Transverse colon (tissue), 4 donors: ENCODE data around the gene ARFGAP3. TPM values are rescaled to one million over a fixed set of nuclear protein-coding genes. Genes with fewer than 3 reads are reported as not detected.

Experiments used
- DNase-seq: peaks from one replicate; pipeline ENCODE4 v3.0.0-alpha.2; 2019
- H3K27ac ChIP-seq, 4 donors: fragments of 200-600 bp; sonication (generic); 2 replicates each; pipeline ENCODE4 v1.5.1; 2016 to 2018; ENCODE audit warnings: inconsistent platforms in 4 of 4
- H3K27me3 ChIP-seq: fragments of 200-600 bp; sonication (generic); 2 replicates; pipeline ENCODE4 v1.5.1; 2017; ENCODE audit warnings: inconsistent platforms
- H3K36me3 ChIP-seq, 4 donors: fragments of 200-600 bp; sonication (generic); 2 replicates each; pipeline ENCODE4 v1.5.1; 2017 to 2019; ENCODE audit warnings: inconsistent platforms in 4 of 4
- H3K4me1 ChIP-seq, 4 donors: fragments of 200-600 bp; sonication (generic); 2 replicates each; pipeline ENCODE4 v1.5.1; 2017 to 2020; ENCODE audit warnings: inconsistent platforms in 4 of 4
- H3K4me3 ChIP-seq, 4 donors: fragments of 200-600 bp; sonication (generic); 1 replicate in 1 of 4; 2 replicates in 3 of 4; pipeline versions ENCODE4 v1.5.1 to v1.6.1; 2017 to 2019; ENCODE audit warnings: inconsistent platforms in 4 of 4
- H3K9me3 ChIP-seq, 2 donors: fragments of 200-600 bp; sonication (generic); 2 replicates each; pipeline ENCODE4 v1.5.1; 2017 to 2019; ENCODE audit warnings: inconsistent platforms in 2 of 2
- EP300 ChIP-seq: sonication (generic); formaldehyde crosslinking; IDR thresholded peaks from one replicate; pipeline ENCODE4 v1.6.1; 2017; ENCODE audit warnings: antibody characterized with exemption, low read depth
- POLR2A ChIP-seq: fragments of 450-650 bp; IDR thresholded peaks from one replicate; pipeline ENCODE4 v1.6.1; 2016; ENCODE audit warnings: antibody characterized with exemption, mild to moderate bottlenecking, moderate library complexity
- POLR2AphosphoS5 ChIP-seq, 3 donors: sonication (generic); formaldehyde crosslinking; IDR thresholded peaks; one replicate each; pipeline ENCODE4 v1.6.1; 2016; ENCODE audit warnings: antibody characterized with exemption in 3 of 3
- WGBS, 2 donors: methylation state at CpG; one replicate each; pipeline ENCODE4 v1.1.5; 2018; ENCODE audit warnings: low coverage in 1 of 2; 5-methylcytosine and 5-hydroxymethylcytosine counted together
- in situ Hi-C, 4 donors: fragments of 200-750 bp; cut with MboI; loops; one replicate each; pipeline versions ENCODE4 v1.15.0 to v1.15.1; 2017; ENCODE audit warnings: low sequenced_read_pairs in 3 of 4, low pct_ligation_motif_present in 1 of 4, low pct_unique_long_range_greater_than_20kb in 1 of 4
- intact Hi-C: fragments of 100-400 bp; cut with DNase I; formaldehyde crosslinking; loops from one replicate; pipeline ENCODE4 v1.15.1; 2023; ENCODE audit warnings: low total_unique reads
- total RNA-seq, 4 donors: library from RNA; depleted of rRNA; stranded (reverse); fragments of >200 nt; gene quantifications; one replicate each; pipeline ENCODE4 v1.1.0, GENCODE V29; 2016
- TF ChIP-seq, protein P1 (sequence below), 5 experiments: fragments of 200-600 bp in 3 of 5; fragments of 450-650 bp in 2 of 5; sonication (generic) in 3 of 5; IDR thresholded peaks; 1 replicate in 2 of 5; 2 replicates in 3 of 5; pipeline ENCODE4 v1.5.1; 2016 to 2017; ENCODE audit warnings: antibody characterized with exemption in 5 of 5, inconsistent platforms in 3 of 5, mild to moderate bottlenecking in 2 of 5, moderate library complexity in 1 of 5

The ARFGAP3 gene
- total RNA-seq, 4 donors from 2014 or later: 24.3 to 43.5 (median 33.3) TPM

GRCh38 chr22:42895087-42895486 lies 38.0 kb upstream of the ARFGAP3 start:
- Histone ChIP-seq H3K9me3 (no peaks in the 10 kb centered on the region), H3K27ac (peak overlapping the region in 3 of 4 donors; percentile 12 to 34 (median 20)), H3K27me3 (no peaks in the 10 kb centered on the region), H3K4me1 (peaks cover 0 to 42% (median 0%) of the 10 kb centered on the region in 4 donors), H3K36me3 (peaks cover 0 to 7% (median 0%) of the 10 kb centered on the region in 4 donors), H3K4me3 (no peak overlapping the region)
- TF ChIP-seq POLR2AphosphoS5 (IDR thresholded peaks at IDR 0.05): no peak
- no peak for TF ChIP-seq EP300
- TF ChIP-seq POLR2A: no peak
- TF ChIP-seq, protein P1, sequence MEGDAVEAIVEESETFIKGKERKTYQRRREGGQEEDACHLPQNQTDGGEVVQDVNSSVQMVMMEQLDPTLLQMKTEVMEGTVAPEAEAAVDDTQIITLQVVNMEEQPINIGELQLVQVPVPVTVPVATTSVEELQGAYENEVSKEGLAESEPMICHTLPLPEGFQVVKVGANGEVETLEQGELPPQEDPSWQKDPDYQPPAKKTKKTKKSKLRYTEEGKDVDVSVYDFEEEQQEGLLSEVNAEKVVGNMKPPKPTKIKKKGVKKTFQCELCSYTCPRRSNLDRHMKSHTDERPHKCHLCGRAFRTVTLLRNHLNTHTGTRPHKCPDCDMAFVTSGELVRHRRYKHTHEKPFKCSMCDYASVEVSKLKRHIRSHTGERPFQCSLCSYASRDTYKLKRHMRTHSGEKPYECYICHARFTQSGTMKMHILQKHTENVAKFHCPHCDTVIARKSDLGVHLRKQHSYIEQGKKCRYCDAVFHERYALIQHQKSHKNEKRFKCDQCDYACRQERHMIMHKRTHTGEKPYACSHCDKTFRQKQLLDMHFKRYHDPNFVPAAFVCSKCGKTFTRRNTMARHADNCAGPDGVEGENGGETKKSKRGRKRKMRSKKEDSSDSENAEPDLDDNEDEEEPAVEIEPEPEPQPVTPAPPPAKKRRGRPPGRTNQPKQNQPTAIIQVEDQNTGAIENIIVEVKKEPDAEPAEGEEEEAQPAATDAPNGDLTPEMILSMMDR (IDR thresholded peaks at IDR 0.05): no peak
- intact Hi-C loops: no loop called here
- in situ Hi-C loops: no loop called here
- DNase-seq: no peak
- 50 to 55% methylated on average over 2 to 7 of the region's 7 CpGs for WGBS, 2 donors

DNA sequence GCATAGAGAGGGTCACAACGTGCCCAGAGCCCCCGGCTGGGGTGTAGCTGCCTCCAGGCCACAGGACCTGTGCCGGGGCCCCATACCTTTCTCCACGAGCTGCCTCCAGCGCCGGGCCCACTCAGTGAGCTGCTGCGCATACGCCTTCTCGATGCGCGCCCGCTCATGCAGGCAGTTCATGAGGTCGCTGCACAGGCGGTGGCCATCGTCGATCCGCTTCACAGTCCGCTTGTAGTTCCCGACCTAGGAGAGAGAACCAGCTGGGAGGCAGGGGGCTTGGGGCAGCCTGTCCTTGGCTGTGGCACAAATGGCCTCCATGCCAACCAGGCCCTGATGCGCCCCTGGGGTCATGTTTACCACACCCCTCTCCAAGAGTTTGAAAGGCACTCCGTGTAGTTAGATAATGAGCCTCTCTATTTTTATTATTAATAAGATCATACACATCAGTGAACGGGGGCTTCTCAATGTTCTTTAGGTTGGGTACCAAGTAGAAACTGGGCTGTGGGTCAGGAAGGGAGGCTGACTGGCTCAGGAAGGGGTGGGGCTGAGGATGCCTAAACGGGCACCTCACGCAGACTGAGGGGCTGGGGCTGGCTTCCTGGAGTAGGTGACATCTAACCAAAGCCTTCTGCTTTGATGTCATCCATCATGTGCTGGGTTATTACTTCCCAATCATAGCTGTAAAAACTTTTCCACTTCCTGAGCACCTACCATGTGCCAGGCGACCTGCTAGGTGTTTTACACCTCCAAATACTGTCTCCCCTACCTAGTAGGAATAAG lies 36.5 kb upstream of the ARFGAP3 start:
- Histone ChIP-seq H3K4me3 (no peak overlapping the region), H3K27me3 (no peaks in the 10 kb centered on the region), H3K36me3 (peaks cover 0 to 13% (median 0%) of the 10 kb centered on the region in 4 donors), H3K9me3 (no peaks in the 10 kb centered on the region), H3K27ac (peak overlapping the region in 2 of 4 donors; percentile 9 to 31), H3K4me1 (peaks cover 5 to 55% (median 5%) of the 10 kb centered on the region in 4 donors)
- DNase-seq: no peak
- TF ChIP-seq, protein P1 (IDR thresholded peaks at IDR 0.05): no peak
- TF ChIP-seq POLR2AphosphoS5 (IDR thresholded peaks at IDR 0.05) (no peak), POLR2A (no peak), EP300 (no peak)
- WGBS, 2 donors: 83% methylated on average over 25 of the region's 25 CpGs; no CpG with 5 or more reads in 1 of the 2 donors
- intact Hi-C loops: no loop called here
- in situ Hi-C loops: no loop called here

DNA sequence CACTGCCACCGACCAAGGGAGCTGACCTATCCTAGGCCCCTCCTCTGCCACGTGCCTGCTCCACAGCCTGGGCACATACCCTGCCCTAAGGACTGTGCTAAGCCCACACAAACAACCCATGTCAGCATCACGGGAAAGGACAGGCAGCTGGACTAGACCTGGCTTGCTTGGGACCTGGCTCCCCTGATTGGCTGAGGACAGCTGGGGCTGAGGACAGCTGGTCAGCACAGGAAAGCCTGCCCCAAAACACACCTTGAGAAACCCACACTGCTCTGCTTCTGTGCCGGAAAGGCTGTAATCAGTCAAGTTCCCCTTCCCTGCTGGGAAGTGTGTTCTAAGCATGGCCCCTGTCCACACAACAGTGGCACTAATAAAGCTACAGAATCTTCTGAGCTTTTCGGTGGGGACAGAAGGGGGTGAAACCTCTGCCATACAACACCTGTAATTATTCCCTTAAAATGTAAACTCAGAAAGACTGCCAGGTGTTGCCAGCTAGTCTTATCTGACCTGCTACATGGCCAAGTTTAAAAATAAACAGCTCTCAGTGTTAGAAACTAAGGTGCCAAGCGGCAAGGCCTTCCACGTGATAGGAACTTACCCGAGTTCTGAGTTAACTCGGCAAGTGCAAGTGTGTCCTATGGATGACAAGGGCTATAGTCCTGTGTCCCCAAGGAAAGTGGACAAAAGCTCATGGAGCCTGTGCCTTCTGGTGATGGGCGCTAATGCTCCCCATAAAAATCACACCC lies 35.7 kb upstream of the ARFGAP3 start:
- in situ Hi-C loops (no loop called here), intact Hi-C loops (no loop called here)
- Histone ChIP-seq H3K4me3 (no peak overlapping the region), H3K36me3 (peaks cover 0 to 13% (median 0%) of the 10 kb centered on the region in 4 donors), H3K4me1 (peaks cover 6 to 63% (median 10%) of the 10 kb centered on the region in 4 donors), H3K9me3 (no peaks in the 10 kb centered on the region), H3K27ac (peak overlapping the region in 3 of 4 donors; percentile 9 to 39 (median 31)), H3K27me3 (no peaks in the 10 kb centered on the region)
- TF ChIP-seq EP300 (no peak), POLR2AphosphoS5 (IDR thresholded peaks at IDR 0.05) (no peak), POLR2A (no peak)
- TF ChIP-seq, protein P1 (IDR thresholded peaks at IDR 0.05): no peak
- DNase-seq: no peak
- WGBS, 2 donors: 56 to 59% methylated on average over 5 to 10 of the region's 10 CpGs

- Histone ChIP-seq H3K4me1 (peaks cover 6 to 68% (median 12%) of the 10 kb centered on the region in 4 donors), H3K27me3 (no peaks in the 10 kb centered on the region), H3K4me3 (no peak overlapping the region), H3K27ac (peak overlapping the region in 3 of 4 donors; percentile 9 to 39 (median 23)), H3K9me3 (no peaks in the 10 kb centered on the region), H3K36me3 (peaks cover 0 to 13% (median 0%) of the 10 kb centered on the region in 4 donors)
- intact Hi-C loops (no loop called here), in situ Hi-C loops (no loop called here)
- 70 to 92% methylated on average over 2 to 9 of the region's 9 CpGs for WGBS, 2 donors
- no peak for DNase-seq
- TF ChIP-seq, protein P1 (IDR thresholded peaks at IDR 0.05): no peak
- TF ChIP-seq EP300 (no peak), POLR2AphosphoS5 (IDR thresholded peaks at IDR 0.05) (no peak)
Observed at GRCh38 chr22:42892156-42892555, 35.1 kb upstream of the ARFGAP3 start.
